Measurements from ENCODE around the gene SUSD1.

GRCh38 chr9:112041536-112042243 is 133.4 kb downstream of the SUSD1 start:
- no peak for TF ChIP-seq TAF1 (IDR thresholded peaks at IDR 0.05; ENCODE audit: low read depth)
- no peak for TF ChIP-seq EZH2 (IDR thresholded peaks at IDR 0.05; ENCODE audit: borderline replicate concordance, insufficient read depth, low read length, poor library complexity, severe bottlenecking)

Measured in neural cell (in vitro differentiated cells).